Tibial artery (tissue), 4 donors: Measurements from ENCODE around the gene NT5DC2.

Source experiments
- DNase-seq, 2 donors: peaks; one replicate each; pipeline ENCODE4 v3.0.0-alpha.2; 2019
- H3K27ac ChIP-seq, 2 donors: fragments of 200-600 bp; sonication (generic) in 1 of 2; 1 replicate in 1 of 2; 2 replicates in 1 of 2; pipeline ENCODE4 v1.5.1; 2018 to 2019; ENCODE audit warnings: mild to moderate bottlenecking in 1 of 2
- H3K27me3 ChIP-seq, 2 donors: fragments of 200-600 bp; sonication (generic) in 1 of 2; one replicate each; pipeline versions ENCODE4 v1.5.1 to v1.6.0; 2016 to 2019
- H3K36me3 ChIP-seq, 3 donors: fragments of 200-600 bp; sonication (generic) in 2 of 3; one replicate each; pipeline ENCODE4 v1.5.1; 2016 to 2019; ENCODE audit warnings: mild to moderate bottlenecking in 2 of 3
- H3K4me1 ChIP-seq, 4 donors: fragments of 200-600 bp; sonication (generic) in 2 of 4; 1 replicate in 3 of 4; 2 replicates in 1 of 4; pipeline ENCODE4 v1.5.1; 2016 to 2019
- H3K4me3 ChIP-seq, 2 donors: fragments of 200-600 bp; sonication (generic) in 1 of 2; 1 replicate in 1 of 2; 2 replicates in 1 of 2; pipeline ENCODE4 v1.5.1; 2018 to 2019; ENCODE audit warnings: mild to moderate bottlenecking in 2 of 2
- H3K9me3 ChIP-seq, 3 donors: fragments of 200-600 bp; sonication (generic) in 1 of 3; one replicate each; pipeline ENCODE4 v1.5.1; 2016 to 2019
- intact Hi-C: fragments of 100-400 bp; cut with DNase I; formaldehyde crosslinking; loops from one replicate; pipeline ENCODE4 v1.15.0; 2023; ENCODE audit warnings: low total_unique reads
- TF ChIP-seq, protein P1 (sequence below), 2 experiments: fragments of 200-600 bp in 1 of 2; fragments of 450-650 bp in 1 of 2; IDR thresholded peaks; one replicate each; pipeline ENCODE4 v1.5.1; 2017 to 2019; ENCODE audit warnings: antibody characterized with exemption in 2 of 2, mild to moderate bottlenecking in 1 of 2, moderate library complexity in 1 of 2

Gene NT5DC2

DNA sequence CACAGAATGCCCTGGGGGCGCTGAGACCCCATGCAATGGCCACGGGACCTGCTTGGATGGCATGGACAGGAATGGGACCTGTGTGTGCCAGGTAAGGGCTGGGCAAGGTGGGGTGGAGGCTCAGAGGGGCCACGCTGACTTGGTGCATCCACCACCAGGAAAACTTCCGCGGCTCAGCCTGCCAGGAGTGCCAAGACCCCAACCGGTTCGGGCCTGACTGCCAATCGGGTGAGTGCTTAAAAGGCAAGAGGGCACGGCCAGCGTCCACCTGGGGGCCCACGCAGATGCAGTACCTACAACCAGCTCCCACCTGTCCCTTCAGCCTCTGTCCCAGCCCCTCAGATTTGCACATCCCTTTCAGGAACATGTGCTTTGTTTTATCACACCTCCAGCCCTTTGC is 31.7 kb downstream of the NT5DC2 start:
- peaks cover 0 to 4% (median 0%) of the 10 kb centered on the region in 3 donors for H3K36me3 ChIP-seq
- no peaks in the 10 kb centered on the region for H3K9me3 ChIP-seq
- H3K27me3 ChIP-seq = no peaks in the 10 kb centered on the region
- TF ChIP-seq, protein P1, sequence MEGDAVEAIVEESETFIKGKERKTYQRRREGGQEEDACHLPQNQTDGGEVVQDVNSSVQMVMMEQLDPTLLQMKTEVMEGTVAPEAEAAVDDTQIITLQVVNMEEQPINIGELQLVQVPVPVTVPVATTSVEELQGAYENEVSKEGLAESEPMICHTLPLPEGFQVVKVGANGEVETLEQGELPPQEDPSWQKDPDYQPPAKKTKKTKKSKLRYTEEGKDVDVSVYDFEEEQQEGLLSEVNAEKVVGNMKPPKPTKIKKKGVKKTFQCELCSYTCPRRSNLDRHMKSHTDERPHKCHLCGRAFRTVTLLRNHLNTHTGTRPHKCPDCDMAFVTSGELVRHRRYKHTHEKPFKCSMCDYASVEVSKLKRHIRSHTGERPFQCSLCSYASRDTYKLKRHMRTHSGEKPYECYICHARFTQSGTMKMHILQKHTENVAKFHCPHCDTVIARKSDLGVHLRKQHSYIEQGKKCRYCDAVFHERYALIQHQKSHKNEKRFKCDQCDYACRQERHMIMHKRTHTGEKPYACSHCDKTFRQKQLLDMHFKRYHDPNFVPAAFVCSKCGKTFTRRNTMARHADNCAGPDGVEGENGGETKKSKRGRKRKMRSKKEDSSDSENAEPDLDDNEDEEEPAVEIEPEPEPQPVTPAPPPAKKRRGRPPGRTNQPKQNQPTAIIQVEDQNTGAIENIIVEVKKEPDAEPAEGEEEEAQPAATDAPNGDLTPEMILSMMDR (IDR thresholded peaks at IDR 0.05) = no peak
- H3K4me3 ChIP-seq = no peak overlapping the region
- no peak for DNase-seq
- no peak overlapping the region for H3K27ac ChIP-seq
- no peaks in the 10 kb centered on the region for H3K4me1 ChIP-seq
- intact Hi-C loops = no loop called here

DNA sequence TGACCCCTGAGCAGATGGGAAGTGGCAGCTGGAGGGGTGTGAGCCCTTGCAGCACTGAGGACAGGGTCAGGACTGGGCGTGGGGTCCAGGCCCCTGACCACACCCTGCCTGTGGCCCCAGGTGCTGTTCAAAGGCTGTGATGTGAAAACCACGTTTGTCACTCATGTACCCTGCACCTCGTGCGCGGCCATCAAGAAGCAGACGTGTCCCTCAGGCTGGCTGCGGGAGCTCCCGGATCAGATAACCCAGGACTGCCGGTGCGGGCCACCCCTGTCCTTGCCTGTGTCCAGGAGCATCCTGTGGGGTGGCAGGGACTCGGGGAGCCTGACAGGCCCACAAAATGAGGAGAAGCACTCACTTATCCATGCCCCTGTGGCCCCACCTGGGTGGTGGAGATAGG is 32.6 kb downstream of the NT5DC2 start:
- Histone ChIP-seq H3K27ac (no peak overlapping the region), H3K4me3 (no peak overlapping the region), H3K27me3 (no peaks in the 10 kb centered on the region), H3K9me3 (no peaks in the 10 kb centered on the region), H3K36me3 (peaks cover 0 to 4% (median 0%) of the 10 kb centered on the region in 3 donors), H3K4me1 (peaks cover 0 to under 1% (median 0%) of the 10 kb centered on the region in 4 donors)
- intact Hi-C loops = no loop called here
- TF ChIP-seq, protein P1 (IDR thresholded peaks at IDR 0.05) = no peak
- DNase-seq = no peak

DNA sequence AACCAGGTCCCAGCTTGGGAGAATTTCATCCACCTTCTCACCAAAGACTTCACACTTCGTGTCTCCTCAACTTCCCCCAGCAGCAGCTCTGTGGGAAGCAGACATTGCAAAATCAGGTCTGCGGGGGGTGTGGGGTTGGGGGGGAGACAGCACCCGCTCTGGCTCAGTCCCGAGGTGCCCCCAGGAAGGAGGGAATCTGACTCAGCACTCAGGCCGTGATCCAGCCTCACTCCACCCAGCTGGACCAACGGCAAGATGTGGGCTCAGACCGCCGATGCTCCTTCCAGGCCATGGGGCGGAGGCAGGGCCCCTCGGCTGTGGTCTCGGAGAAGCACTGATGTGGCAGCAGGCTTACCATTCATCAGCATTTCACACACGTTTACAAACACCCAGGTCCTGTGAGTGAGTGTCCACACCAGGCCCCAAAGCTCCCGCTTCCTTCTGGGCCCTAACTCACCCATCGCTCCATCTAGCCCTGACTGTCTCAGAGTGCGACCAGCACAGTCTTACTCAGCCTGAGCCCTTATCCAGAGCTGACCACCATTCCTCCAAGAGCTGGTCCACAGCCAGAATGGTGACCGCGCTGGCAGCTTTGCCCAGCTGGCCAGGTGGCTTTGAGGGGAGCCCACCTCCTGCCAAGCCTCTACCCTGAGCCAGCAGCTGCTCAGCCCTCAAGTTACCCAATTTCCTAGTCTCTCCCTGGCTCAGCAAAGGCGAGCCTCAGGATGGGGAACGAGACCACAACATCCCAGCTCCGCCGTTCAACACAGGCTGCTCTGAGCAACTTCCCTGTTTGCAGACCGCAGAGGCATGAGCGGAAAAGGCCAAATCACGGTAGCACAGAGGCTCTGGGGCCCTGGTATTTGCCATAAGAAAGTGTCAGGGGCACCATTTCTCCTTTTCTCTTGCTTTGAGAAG is 35.3 kb downstream of the NT5DC2 start:
- H3K9me3 ChIP-seq = no peaks in the 10 kb centered on the region
- peak; percentile 73 to 79 for DNase-seq
- H3K27ac ChIP-seq = no peak overlapping the region
- no peak overlapping the region for H3K4me3 ChIP-seq
- peaks cover 0 to 16% (median 0%) of the 10 kb centered on the region in 4 donors for H3K4me1 ChIP-seq
- H3K36me3 ChIP-seq = peaks cover 0 to 6% (median 0%) of the 10 kb centered on the region in 3 donors
- intact Hi-C loops = no loop called here
- H3K27me3 ChIP-seq = no peaks in the 10 kb centered on the region
- TF ChIP-seq, protein P1 (IDR thresholded peaks at IDR 0.05) = no peak

DNA sequence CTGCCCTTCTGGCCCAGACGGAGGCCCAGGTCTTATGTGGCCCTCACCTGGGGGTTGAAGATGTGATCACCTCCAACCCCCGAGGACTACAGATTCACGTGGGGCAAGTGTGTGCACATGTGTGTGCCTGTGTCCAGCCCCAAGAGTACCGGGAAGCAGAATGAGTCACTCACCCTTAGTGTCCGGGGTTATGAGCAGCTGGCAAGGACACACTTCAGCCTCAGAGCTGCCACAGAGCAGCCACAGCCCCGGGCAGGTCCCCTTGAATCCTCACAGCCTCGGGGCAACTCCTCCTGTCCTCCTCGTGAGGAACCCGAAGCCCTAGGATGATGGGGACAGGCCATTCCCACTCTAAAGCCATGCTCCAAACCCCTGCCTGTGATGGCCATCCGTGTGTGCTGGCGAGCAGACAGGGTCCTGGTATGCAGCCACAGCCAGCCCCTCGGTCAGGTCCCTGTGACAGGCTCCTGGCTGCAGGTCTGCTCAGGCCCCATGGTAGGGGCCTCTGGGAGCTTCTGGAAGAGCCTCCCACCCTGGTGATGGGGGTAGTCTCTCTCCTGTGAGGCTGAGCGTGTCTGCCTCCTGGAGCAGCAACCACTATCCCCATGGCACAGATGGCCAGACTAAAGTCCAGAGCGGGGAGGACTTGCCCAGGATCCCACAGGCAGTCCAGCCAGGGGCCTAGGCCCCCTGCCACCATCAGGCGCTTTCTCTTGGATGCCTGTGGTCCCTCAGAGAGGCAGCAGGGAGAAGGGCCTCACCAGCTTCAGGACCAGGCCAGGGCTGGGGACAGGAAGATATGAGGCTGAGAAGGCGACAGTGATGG is 37.7 kb downstream of the NT5DC2 start:
- peaks cover 0 to 16% (median 0%) of the 10 kb centered on the region in 4 donors for H3K4me1 ChIP-seq
- no peak for DNase-seq
- peak overlapping the region; percentile 9 to 42 for H3K27ac ChIP-seq
- peak overlapping the region; percentile 37 to 39 for H3K4me3 ChIP-seq
- no peaks in the 10 kb centered on the region for H3K9me3 ChIP-seq
- intact Hi-C loops = no loop called here
- peaks cover 20 to 30% (median 23%) of the 10 kb centered on the region in 3 donors for H3K36me3 ChIP-seq
- H3K27me3 ChIP-seq = no peaks in the 10 kb centered on the region
- TF ChIP-seq, protein P1 (IDR thresholded peaks at IDR 0.05) = no peak

DNA sequence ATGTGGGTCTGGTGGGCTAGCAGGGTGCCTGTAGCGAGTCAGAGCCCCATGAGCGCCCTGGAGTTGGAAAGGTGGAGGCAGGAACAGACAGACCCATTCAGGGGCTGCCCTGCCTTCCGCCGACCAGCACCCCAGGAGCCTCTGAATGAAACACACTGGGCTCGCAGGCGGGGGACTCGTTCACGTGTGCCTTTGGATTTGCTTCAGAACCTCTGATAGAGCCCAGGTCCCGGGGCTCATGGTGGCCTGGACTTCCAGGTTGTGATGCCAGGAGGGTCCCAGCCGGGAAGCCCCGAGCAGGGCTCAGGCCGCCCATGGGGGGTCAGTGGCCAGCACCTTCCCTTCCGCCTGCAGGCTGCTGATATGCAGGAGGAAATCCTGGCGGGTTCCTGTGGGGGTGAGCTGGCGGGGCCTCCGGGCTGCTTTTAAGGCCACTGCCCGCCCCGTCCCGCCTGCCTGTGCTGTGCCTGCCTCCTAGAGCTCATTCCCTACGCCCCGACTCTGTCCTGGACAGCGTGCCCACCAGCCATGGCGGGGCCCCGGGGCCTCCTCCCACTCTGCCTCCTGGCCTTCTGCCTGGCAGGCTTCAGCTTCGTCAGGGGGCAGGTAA is 38.7 kb downstream of the NT5DC2 start, which contains the start of gene STAB1:
Gene STAB1 (plus strand): TSS at position 453 of the 610 bp plus-strand sequence. CDS start 76 bp downstream, at position 529.
- DNase-seq = peak in 1 of 2 donors; percentile 66
- peak within 1 kb of the TSS; percentile 37 to 39 for H3K4me3 ChIP-seq
- H3K4me1 ChIP-seq = peaks cover 0 to 23% (median 0%) of the 10 kb centered on the region in 4 donors
- intact Hi-C loops = no loop called here
- TF ChIP-seq, protein P1 (IDR thresholded peaks at IDR 0.05) = no peak
- H3K27me3 ChIP-seq = no peaks in the 10 kb centered on the region
- peaks cover 30 to 40% (median 33%) of the 10 kb centered on the region in 3 donors for H3K36me3 ChIP-seq
- no peaks in the 10 kb centered on the region for H3K9me3 ChIP-seq
- H3K27ac ChIP-seq = peak within 1 kb of the TSS; percentile 9 to 42
